Iris pigment epithelial cell (primary cell): ENCODE results near the gene MRPL49.
"Not testable (repeated sequence)": the region's sequence is repeated elsewhere in the genome, so short reads cannot be mapped to it uniquely, and the experiment has no call there.

Experiments
- DNase-seq: peaks from one replicate; pipeline ENCODE4 v3.0.0-alpha.2; 2011; ENCODE audit warnings: low read depth

The MRPL49 gene

GRCh38 chr11:65117206-65118096 lies 4.7 kb upstream of the MRPL49 start, which contains the start of gene ZNHIT2:
TSS of gene ZNHIT2 (minus strand) at chr11:65117701. CDS start at chr11:65117653, 48 bp downstream.
- peak; percentile 98 for DNase-seq

- DNase-seq, result no peak
Measured at GRCh38 chr11:65118097-65118837, 3.9 kb upstream of the MRPL49 start.

- not testable (repeated sequence) for DNase-seq
Measured at GRCh38 chr11:65118891-65119669, 3.0 kb upstream of the MRPL49 start.

GRCh38 chr11:65119670-65119995 lies 2.5 kb upstream of the MRPL49 start:
- no peak for DNase-seq

- no peak for DNase-seq
Measured at GRCh38 chr11:65120831-65121230, 1.3 kb upstream of the MRPL49 start.

- DNase-seq, result no peak
Measured at GRCh38 chr11:65121447-65121864, 665 bp upstream of the MRPL49 start.

GRCh38 chr11:65124480-65125196 lies 2.5 kb downstream of the MRPL49 start:
- no peak for DNase-seq

- no peak for DNase-seq
Measured at GRCh38 chr11:65125197-65126056, 3.3 kb downstream of the MRPL49 start.

GRCh38 chr11:65126624-65127274 lies 4.6 kb downstream of the MRPL49 start:
- DNase-seq, result no peak

- DNase-seq, result no peak
Measured at GRCh38 chr11:65127473-65128181, 5.5 kb downstream of the MRPL49 start.

GRCh38 chr11:65128182-65129145 lies 6.3 kb downstream of the MRPL49 start:
- no peak for DNase-seq

- DNase-seq, result no peak
Measured at GRCh38 chr11:65129649-65130441, 7.7 kb downstream of the MRPL49 start.

- no peak for DNase-seq
Measured at GRCh38 chr11:65130631-65131416, 8.7 kb downstream of the MRPL49 start.

- DNase-seq, result no peak
Measured at GRCh38 chr11:65131417-65131776, 9.3 kb downstream of the MRPL49 start.

- DNase-seq, result no peak
Measured at GRCh38 chr11:65131895-65132237, 9.7 kb downstream of the MRPL49 start.

- DNase-seq, result no peak
Measured at GRCh38 chr11:65132238-65132987, 10.3 kb downstream of the MRPL49 start.
